ENCODE results near the gene SYCP3. TPM values are rescaled to one million over a fixed set of nuclear protein-coding genes. Genes with fewer than 3 reads are reported as not detected.

Gene SYCP3
- total RNA-seq, result 0.30 TPM in 1 of 2 replicates, not detected in the other

DNA sequence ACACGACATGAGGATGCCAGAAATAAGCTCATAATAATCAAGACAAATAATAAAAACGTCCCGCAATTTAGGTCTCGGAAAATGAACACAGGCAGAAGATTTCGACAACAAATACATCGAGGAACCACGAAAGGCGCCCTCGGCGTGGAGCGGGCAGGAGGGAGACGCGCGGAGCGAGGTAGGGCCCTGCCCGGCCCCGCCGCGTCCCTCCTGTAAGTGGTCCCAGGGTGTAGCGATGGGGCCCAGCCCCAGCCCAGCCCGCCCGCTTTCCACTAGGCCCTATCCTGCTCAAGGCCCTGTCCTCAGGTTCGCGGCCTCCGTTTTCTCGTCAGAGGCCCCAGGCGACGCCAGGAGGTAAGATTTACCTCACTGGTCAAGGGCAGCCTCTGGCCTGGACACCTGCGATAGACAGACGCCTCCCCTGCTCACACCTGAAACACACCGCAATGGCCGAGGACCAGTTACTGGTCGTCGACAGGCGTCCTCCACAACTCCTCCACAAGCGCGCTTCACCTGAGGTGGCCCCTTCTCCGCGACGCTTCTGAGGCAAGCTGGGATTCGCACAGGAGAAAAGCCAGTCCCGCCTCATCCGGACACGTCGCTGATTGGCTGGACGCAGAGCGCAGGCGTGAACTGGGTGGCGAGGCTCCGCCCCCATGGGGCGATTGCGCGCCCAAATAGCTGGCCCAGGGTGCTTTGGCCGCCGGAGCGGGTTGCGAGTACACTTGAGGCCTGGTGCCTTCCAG, at the start of gene SYCP3:
SYCP3 (minus strand) TSS at position 543 of the 746 bp plus-strand sequence. CDS start 1,527 bp downstream, outside the sequence.

DNA sequence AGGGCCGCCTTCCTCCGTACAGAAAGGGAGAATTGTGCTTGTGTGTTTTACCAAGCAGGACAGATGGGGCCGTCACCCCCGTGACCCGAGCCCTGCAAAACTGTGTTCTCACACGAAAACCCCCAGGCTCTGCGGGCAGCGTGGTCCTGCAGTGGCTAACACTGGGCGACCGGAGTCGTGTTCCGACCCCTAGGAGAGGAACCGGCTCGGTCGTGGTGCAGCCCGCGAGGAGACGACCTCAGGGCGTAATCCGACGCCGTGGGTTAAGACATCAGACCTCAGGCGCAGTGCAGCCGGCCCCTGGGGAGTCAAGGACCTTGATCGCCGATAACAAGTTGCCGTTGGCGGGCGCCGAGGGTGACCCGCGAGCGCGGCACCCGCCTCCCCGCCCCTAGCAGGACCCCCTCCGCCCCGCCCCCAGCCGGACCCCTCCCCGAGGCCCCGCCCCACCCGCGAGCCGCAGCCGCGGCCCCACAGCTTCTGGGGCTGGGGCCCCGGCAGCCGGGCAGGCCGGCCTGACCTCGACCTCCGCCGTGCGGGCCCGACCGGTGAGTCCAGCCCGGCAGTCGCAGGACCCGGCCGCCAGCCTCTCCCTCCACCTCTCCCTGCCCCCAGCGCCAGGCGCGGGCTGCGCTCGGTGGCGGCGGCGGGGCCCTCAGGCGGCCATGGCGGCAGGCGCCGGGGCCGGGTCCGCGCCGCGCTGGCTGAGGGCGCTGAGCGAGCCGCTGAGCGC, 41.9 kb downstream of the SYCP3 start, which contains the start of gene CHPT1:
CHPT1 (plus strand) TSS at position 444 of the 733 bp plus-strand sequence; CDS start at position 666, 222 bp downstream.

Other genes with a start within 250 kb of the SYCP3 start
- gene MYBPC1, start 144.5 kb downstream of the SYCP3 start, total RNA-seq, result not detected in 2 replicates
- 24.0 and 30.2 TPM in 2 replicates for gene CHPT1, start 41.8 kb downstream of the SYCP3 start, total RNA-seq
- 23.4 and 27.5 TPM in 2 replicates for gene GNPTAB, start 91.5 kb upstream of the SYCP3 start, total RNA-seq
- gene DRAM1, start 138.1 kb upstream of the SYCP3 start, total RNA-seq, result 31.5 and 46.5 TPM in 2 replicates

Data from epithelial cell of umbilical artery (primary cell).